GM18505 (cell line): Measurements from ENCODE around the gene NSMF.

Source experiments
- ATAC-seq: cut with Tn5 transposase; IDR thresholded peaks from one replicate; pipeline ENCODE4 v1.9.1; 2021; ENCODE audit not compliant: unreplicated experiment
- POLR2A ChIP-seq: IDR thresholded peaks from 4 replicates; pipeline ENCODE4 v1.6.1; 2011; ENCODE audit warnings: borderline replicate concordance; ENCODE audit not compliant: insufficient read depth, insufficient read length; ENCODE audit errors: extremely low read depth

NSMF gene

GRCh38 chr9:137459152-137459600, at the start of gene NSMF:
NSMF (minus strand) TSS chr9:137459334; CDS start chr9:137459102, 232 bp downstream.
- peak; percentile 62 for TF ChIP-seq POLR2A
- peak; percentile 52 for ATAC-seq

- ATAC-seq = no peak
- TF ChIP-seq POLR2A = no peak
Observed at GRCh38 chr9:137506702-137507171, 47.6 kb upstream of the NSMF start.

- no peak for ATAC-seq
- TF ChIP-seq POLR2A = no peak
Observed at GRCh38 chr9:137506274-137506673, 47.1 kb upstream of the NSMF start.

GRCh38 chr9:137505421-137506140, 46.4 kb upstream of the NSMF start:
- no peak for ATAC-seq
- no peak for TF ChIP-seq POLR2A

- TF ChIP-seq POLR2A = no peak
- no peak for ATAC-seq
Observed at GRCh38 chr9:137504432-137504777, 45.3 kb upstream of the NSMF start.

GRCh38 chr9:137502008-137502911, 43.1 kb upstream of the NSMF start:
- TF ChIP-seq POLR2A = no peak
- no peak for ATAC-seq

GRCh38 chr9:137501457-137501856, 42.3 kb upstream of the NSMF start:
- no peak for ATAC-seq
- no peak for TF ChIP-seq POLR2A

GRCh38 chr9:137500666-137501397, 41.7 kb upstream of the NSMF start:
- no peak for ATAC-seq
- no peak for TF ChIP-seq POLR2A

GRCh38 chr9:137499858-137500661, 40.9 kb upstream of the NSMF start:
- ATAC-seq = no peak

GRCh38 chr9:137499416-137499815, 40.3 kb upstream of the NSMF start:
- TF ChIP-seq POLR2A = no peak
- no peak for ATAC-seq

More at GRCh38 chr9:137499858-137500661, 40.9 kb upstream of the NSMF start:
- TF ChIP-seq POLR2A = no peak

GRCh38 chr9:137498720-137499150, 39.6 kb upstream of the NSMF start:
- no peak for TF ChIP-seq POLR2A
- ATAC-seq = no peak
